ENCODE results near the gene RNF123.

- TF ChIP-seq POLR2AphosphoS5 (IDR thresholded peaks at IDR 0.05; ENCODE audit: low read depth, low read length) (no peak), TAF1 (IDR thresholded peaks at IDR 0.05; ENCODE audit: low read depth, low read length) (no peak)
Observed at GRCh38 chr3:49717959-49718857, 28.9 kb downstream of the RNF123 start.
